ENCODE data around the gene ELP5. TPM values are rescaled to one million over a fixed set of nuclear protein-coding genes. Genes with fewer than 3 reads are reported as not detected.

Gene ELP5
- total and polyA plus RNA-seq, 10 of the 15 experiments (the other 5 are each of a cell fraction or from before 2014, with no cell fraction given), result 41.1 to 109 (median 77.5) TPM

DNA sequence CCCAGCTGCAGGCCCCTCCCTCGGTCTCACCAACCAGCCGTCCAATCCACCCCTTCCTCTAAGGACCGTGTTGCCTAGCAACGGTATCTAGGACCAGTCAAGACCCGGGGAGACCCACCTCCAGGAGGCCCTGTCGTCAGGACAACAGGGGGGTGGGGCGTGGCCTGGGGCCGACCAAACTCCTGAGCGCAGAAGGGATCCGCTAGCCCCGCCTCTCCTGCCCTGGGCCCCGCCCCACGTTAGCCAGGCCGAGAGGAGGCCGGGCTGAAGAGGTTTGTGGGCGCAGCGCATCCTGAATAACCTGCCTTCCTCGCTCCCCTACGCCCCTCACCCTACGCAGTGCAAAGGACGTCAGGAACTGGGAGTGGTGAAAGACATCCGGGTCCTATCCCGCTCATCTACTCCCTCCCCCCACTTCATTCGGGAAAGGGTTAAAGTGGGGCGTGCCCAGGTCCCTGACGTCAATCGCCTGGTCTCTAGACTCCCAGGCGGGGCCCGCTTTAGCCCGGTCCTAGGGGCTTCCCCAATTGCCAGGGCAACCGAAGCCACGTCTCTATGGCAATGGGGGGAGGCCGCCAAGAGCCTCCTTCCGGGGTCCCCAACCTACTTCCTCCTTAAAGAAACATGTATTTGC, 47.1 kb upstream of the ELP5 start (continued):
- TF ChIP-seq, protein P1, sequence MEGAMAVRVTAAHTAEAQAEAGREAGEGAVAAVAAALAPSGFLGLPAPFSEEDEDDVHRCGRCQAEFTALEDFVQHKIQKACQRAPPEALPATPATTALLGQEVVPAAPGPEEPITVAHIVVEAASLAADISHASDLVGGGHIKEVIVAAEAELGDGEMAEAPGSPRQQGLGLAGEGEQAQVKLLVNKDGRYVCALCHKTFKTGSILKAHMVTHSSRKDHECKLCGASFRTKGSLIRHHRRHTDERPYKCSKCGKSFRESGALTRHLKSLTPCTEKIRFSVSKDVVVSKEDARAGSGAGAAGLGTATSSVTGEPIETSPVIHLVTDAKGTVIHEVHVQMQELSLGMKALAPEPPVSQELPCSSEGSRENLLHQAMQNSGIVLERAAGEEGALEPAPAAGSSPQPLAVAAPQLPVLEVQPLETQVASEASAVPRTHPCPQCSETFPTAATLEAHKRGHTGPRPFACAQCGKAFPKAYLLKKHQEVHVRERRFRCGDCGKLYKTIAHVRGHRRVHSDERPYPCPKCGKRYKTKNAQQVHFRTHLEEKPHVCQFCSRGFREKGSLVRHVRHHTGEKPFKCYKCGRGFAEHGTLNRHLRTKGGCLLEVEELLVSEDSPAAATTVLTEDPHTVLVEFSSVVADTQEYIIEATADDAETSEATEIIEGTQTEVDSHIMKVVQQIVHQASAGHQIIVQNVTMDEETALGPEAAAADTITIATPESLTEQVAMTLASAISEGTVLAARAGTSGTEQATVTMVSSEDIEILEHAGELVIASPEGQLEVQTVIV (IDR thresholded peaks at IDR 0.05; ENCODE audit: borderline replicate concordance, partially characterized antibody), result peak; percentile 16
- TF ChIP-seq SIN3A (IDR thresholded peaks at IDR 0.05; ENCODE audit: low read depth, low read length), result peak; percentile 85; the same call in 1 of the 2 replicates
- TF ChIP-seq RCOR1 (conservative IDR thresholded peaks at IDR 0.05; ENCODE audit: low read depth, low read length), result 0 out of 2 replicates have a peak, but pooled peaks have one; percentile 58
- peak; percentile 65; the same call in 1 of the 2 replicates for TF ChIP-seq RB1 (IDR thresholded peaks at IDR 0.05; ENCODE audit: borderline replicate concordance)
- TF ChIP-seq STAT1 (conservative IDR thresholded peaks at IDR 0.05), result 0 out of 2 replicates have a peak, but pooled peaks have one; percentile 33
- TF ChIP-seq, protein P2, sequence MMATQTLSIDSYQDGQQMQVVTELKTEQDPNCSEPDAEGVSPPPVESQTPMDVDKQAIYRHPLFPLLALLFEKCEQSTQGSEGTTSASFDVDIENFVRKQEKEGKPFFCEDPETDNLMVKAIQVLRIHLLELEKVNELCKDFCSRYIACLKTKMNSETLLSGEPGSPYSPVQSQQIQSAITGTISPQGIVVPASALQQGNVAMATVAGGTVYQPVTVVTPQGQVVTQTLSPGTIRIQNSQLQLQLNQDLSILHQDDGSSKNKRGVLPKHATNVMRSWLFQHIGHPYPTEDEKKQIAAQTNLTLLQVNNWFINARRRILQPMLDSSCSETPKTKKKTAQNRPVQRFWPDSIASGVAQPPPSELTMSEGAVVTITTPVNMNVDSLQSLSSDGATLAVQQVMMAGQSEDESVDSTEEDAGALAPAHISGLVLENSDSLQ (IDR thresholded peaks at IDR 0.05), result peak; percentile 66
- peak; percentile 78 for TF ChIP-seq NBN (IDR thresholded peaks at IDR 0.05)
- no peak for TF ChIP-seq TCF3 (IDR thresholded peaks at IDR 0.05; ENCODE audit: borderline replicate concordance, insufficient read depth, low read depth, low read length)
- TF ChIP-seq SRF (IDR thresholded peaks at IDR 0.05; ENCODE audit: low read depth in 2 of 2, low read length in 2 of 2), result no peak
- TF ChIP-seq EP300 (IDR thresholded peaks at IDR 0.05; ENCODE audit: borderline replicate concordance in 1 of 2, control insufficient read depth in 1 of 2, low read depth in 2 of 2, low read length in 2 of 2), result peak in 1 of 2 experiments; percentile 31; a peak in 1 of 4 replicates
- peak; percentile 89 for TF ChIP-seq CREB1 (IDR thresholded peaks at IDR 0.05; ENCODE audit: low read depth)
- peak; percentile 97 for TF ChIP-seq MXI1 (IDR thresholded peaks at IDR 0.05; ENCODE audit: low read depth, low read length)
- peak; percentile 60 for TF ChIP-seq ATF7 (IDR thresholded peaks at IDR 0.05; ENCODE audit: low read depth)
- TF ChIP-seq FOS (IDR thresholded peaks at IDR 0.05; ENCODE audit: borderline replicate concordance, extremely low read depth, insufficient read length), result no peak
- peak; percentile 49; the same call in 1 of the 2 replicates for TF ChIP-seq IKZF1 (conservative IDR thresholded peaks at IDR 0.05)
- TF ChIP-seq, protein P3, sequence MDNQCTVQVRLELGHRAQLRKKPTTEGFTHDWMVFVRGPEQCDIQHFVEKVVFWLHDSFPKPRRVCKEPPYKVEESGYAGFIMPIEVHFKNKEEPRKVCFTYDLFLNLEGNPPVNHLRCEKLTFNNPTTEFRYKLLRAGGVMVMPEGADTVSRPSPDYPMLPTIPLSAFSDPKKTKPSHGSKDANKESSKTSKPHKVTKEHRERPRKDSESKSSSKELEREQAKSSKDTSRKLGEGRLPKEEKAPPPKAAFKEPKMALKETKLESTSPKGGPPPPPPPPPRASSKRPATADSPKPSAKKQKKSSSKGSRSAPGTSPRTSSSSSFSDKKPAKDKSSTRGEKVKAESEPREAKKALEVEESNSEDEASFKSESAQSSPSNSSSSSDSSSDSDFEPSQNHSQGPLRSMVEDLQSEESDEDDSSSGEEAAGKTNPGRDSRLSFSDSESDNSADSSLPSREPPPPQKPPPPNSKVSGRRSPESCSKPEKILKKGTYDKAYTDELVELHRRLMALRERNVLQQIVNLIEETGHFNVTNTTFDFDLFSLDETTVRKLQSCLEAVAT (IDR thresholded peaks at IDR 0.05), result peak; percentile 68; the same call in 1 of the 2 replicates
- TF ChIP-seq GATAD2B (conservative IDR thresholded peaks at IDR 0.05; ENCODE audit: low read depth), result peak; percentile 47; the same call in 1 of the 2 replicates
- peak; percentile 72; the same call in 1 of the 2 replicates for TF ChIP-seq GABPA (IDR thresholded peaks at IDR 0.05; ENCODE audit: low read depth)
- TF ChIP-seq SP1 (IDR thresholded peaks at IDR 0.05; ENCODE audit: low read depth, low read length), result peak; percentile 77
- no peak for TF ChIP-seq PML (IDR thresholded peaks at IDR 0.05; ENCODE audit: low read length)
- TF ChIP-seq KDM1A (IDR thresholded peaks at IDR 0.05; ENCODE audit: borderline replicate concordance), result no peak
- peak; percentile 86 for TF ChIP-seq PAX5 (IDR thresholded peaks at IDR 0.05; ENCODE audit: borderline replicate concordance, low read depth, low read length)
- TF ChIP-seq BHLHE40 (IDR thresholded peaks at IDR 0.05; ENCODE audit: borderline replicate concordance in 1 of 2, low read depth in 2 of 2, low read length in 1 of 2), result peak; percentile 4 to 21; a peak in 2 of 4 replicates
- 0 out of 2 replicates have a peak, but pooled peaks have one; percentile 52 for TF ChIP-seq DPF2 (IDR thresholded peaks at IDR 0.05)
- TF ChIP-seq ETV6 (conservative IDR thresholded peaks at IDR 0.05 in 1 of 2, IDR thresholded peaks at IDR 0.05 in 1 of 2; ENCODE audit: borderline replicate concordance in 1 of 2, low read depth in 1 of 2), result no peak
- peak; percentile 67 for TF ChIP-seq MEF2B (IDR thresholded peaks at IDR 0.05; ENCODE audit: partially characterized antibody, poor library complexity, severe bottlenecking)
